Mucosa of descending colon (tissue), 3 donors: ENCODE measurements around the gene GOLGA6B. TPM values are rescaled to one million over a fixed set of nuclear protein-coding genes. Genes with fewer than 3 reads are reported as not detected.
"Not testable (repeated sequence)": the region's sequence is repeated elsewhere in the genome, so short reads cannot be mapped to it uniquely, and the experiment has no call there.

Experiments used
- ATAC-seq: fragments of 200-7000 bp; cut with Tn5 transposase; one replicate; pipeline ENCODE4 v1.9.1; 2020; ENCODE audit warnings: mild to moderate bottlenecking, moderate library complexity
- DNase-seq, 3 donors: peaks; one replicate each; pipeline ENCODE4 v3.0.0-alpha.2; 2020
- H3K36me3 ChIP-seq: fragments of 200-600 bp; one replicate; pipeline ENCODE4 v1.8.0; 2021; ENCODE audit warnings: low read depth, mild to moderate bottlenecking
- H3K4me1 ChIP-seq: fragments of 200-600 bp; one replicate; pipeline ENCODE4 v1.8.0; 2021; ENCODE audit warnings: low read depth, mild to moderate bottlenecking
- H3K4me3 ChIP-seq: fragments of 200-600 bp; one replicate; pipeline ENCODE4 v1.8.0; 2021; ENCODE audit warnings: mild to moderate bottlenecking
- H3K9me3 ChIP-seq: fragments of 200-600 bp; one replicate; pipeline ENCODE4 v1.8.0; 2021; ENCODE audit warnings: mild to moderate bottlenecking
- intact Hi-C, 2 donors: fragments of 100-400 bp; cut with DNase I in 1 of 2; cut with micrococcal nuclease in 1 of 2; formaldehyde crosslinking; loops; one replicate each; pipeline versions ENCODE4 v1.11.0 to v1.11.1; 2022; cut with DNase I, micrococcal nuclease
- total RNA-seq, 3 donors: library from RNA; stranded (reverse); fragmentation: NEBNext Ultra II Directional in 2 of 3; extraction: Animal tissue kit (Norgen Biotek cat#: 25700) in 2 of 3; gene quantifications; one replicate each; pipeline versions ENCODE4 v1.2.1 to v1.2.4, GENCODE V29; 2021 to 2023
- TF ChIP-seq, protein P1 (sequence below): fragments of 200-600 bp; IDR thresholded peaks from one replicate; pipeline ENCODE4 v1.8.0; 2022; ENCODE audit warnings: antibody characterized with exemption, mild to moderate bottlenecking
- donor health status: DM: no; HTN: no; CAD: no; lungs with moderate emphysema.
- donor health status: DM: no; HTN: no; CAD: no.
- donor health status: DM: no; HTN: yes; CAD: no.

GOLGA6B gene
- total RNA-seq, 3 donors from 2014 or later = not detected

DNA sequence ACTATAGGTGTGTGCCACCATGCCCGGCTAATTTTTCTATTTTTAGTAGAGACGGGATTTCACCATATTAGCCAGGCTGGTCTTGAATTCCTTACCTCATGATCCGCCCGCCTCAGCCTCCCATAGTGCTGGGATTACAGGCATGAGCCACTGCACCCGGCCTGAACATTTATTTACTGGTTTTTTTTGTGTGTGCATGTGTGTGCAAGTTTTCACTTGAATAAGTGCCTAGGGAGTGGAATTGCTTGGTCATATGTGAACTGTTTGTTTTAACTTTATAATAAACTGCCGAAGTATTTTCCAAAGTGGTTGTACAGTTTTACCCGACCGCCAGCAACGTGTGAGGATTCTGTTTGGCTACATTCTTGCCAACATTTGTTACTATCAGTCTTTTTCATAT is 45.6 kb downstream of the GOLGA6B start:
- Histone ChIP-seq H3K36me3 (no peaks in the 10 kb centered on the region), H3K4me1 (no peaks in the 10 kb centered on the region), H3K9me3 (no peaks in the 10 kb centered on the region), H3K4me3 (no peak overlapping the region)
- intact Hi-C loops = no loop called here
- TF ChIP-seq, protein P1, sequence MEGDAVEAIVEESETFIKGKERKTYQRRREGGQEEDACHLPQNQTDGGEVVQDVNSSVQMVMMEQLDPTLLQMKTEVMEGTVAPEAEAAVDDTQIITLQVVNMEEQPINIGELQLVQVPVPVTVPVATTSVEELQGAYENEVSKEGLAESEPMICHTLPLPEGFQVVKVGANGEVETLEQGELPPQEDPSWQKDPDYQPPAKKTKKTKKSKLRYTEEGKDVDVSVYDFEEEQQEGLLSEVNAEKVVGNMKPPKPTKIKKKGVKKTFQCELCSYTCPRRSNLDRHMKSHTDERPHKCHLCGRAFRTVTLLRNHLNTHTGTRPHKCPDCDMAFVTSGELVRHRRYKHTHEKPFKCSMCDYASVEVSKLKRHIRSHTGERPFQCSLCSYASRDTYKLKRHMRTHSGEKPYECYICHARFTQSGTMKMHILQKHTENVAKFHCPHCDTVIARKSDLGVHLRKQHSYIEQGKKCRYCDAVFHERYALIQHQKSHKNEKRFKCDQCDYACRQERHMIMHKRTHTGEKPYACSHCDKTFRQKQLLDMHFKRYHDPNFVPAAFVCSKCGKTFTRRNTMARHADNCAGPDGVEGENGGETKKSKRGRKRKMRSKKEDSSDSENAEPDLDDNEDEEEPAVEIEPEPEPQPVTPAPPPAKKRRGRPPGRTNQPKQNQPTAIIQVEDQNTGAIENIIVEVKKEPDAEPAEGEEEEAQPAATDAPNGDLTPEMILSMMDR = no peak
- no peak for ATAC-seq
- DNase-seq = no peak

DNA sequence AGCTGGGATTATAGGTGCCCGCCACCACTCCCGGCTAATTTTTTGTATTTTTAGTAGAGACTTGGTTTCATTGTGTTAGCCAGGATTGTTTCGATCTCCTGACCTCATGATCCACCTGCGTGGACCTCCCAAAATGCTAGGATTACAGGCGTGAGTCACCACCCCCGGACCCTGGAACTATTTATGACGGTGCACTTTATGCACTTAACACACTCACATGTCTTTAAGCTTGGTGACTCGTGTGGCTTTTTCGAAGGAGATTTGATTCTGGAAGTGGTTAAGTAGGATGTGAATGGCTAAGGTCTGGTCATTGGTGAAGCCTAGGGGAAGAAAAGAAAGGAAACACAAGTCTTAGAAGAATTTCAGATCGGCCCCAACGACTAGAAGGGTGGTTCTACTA is 51.8 kb downstream of the GOLGA6B start:
- ATAC-seq = no peak
- DNase-seq = no peak
- TF ChIP-seq, protein P1 = no peak

DNA sequence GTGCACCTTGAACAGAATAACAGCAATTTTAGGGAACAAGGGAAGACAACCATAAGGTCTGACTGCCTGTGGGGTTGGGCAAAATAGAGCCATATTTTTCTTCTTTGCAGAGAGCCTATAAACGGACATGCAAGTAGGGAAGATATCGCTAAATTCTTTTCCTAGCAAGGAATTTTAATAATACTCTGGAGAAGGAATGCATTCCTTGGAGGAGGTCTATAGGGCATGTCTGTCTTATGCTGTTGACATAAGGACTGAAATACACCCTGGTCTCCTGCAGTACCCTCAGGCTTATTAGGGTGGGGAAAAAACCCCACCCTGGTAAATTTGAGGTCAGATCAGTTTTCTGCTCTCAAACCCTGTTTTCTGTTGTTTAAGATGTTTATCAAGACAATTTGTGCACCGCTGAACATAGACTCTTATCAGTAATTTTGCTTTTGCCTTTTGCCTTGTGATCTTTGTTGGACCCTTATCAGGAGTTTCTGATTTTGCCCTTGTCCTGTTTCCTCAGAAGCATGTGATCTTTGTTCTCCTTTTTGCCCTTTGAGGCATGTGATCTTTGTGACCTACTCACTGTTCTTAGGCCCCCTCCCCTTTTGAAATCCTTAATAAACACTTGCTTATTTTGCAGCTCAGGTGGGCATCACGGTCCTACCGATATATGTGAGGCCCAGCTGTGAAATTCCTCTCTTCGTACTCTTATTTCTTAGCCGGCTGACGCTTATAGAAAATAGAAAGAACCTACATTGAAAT is 54.2 kb downstream of the GOLGA6B start:
- H3K9me3 ChIP-seq, ATAC-seq, H3K4me1 ChIP-seq, DNase-seq, H3K4me3 ChIP-seq, H3K36me3 ChIP-seq, intact Hi-C loops: not testable (repeated sequence)

More for the DNA sequence above, 51.8 kb downstream of the GOLGA6B start:
- no peaks in the 10 kb centered on the region for H3K4me1 ChIP-seq
- intact Hi-C loops = no loop called here
- H3K36me3 ChIP-seq = no peaks in the 10 kb centered on the region
- H3K4me3 ChIP-seq = no peak overlapping the region
- no peaks in the 10 kb centered on the region for H3K9me3 ChIP-seq

Other genes with a start within 250 kb of the GOLGA6B start
- gene ARIH1, start 180.4 kb upstream of the GOLGA6B start, total RNA-seq = 100 to 1,000 TPM; 109 to 205 (median 118) TPM
- not detected for gene HIGD2B, start 31.5 kb downstream of the GOLGA6B start, total RNA-seq
- gene BBS4, start 31.5 kb downstream of the GOLGA6B start, total RNA-seq = 10 to 100 TPM; 11.7 to 15.0 (median 13.6) TPM
- gene ADPGK, start 129.1 kb downstream of the GOLGA6B start, total RNA-seq = 10 to 100 TPM; 34.9 to 36.4 (median 35.9) TPM